EL (cell line): ENCODE results near the gene TGFB1I1.
"Not testable (repeated sequence)": the region's sequence is repeated elsewhere in the genome, so short reads cannot be mapped to it uniquely, and the experiment has no call there.

Experiments used
- DNase-seq: peaks from one replicate; pipeline ENCODE4 v3.0.0-alpha.2; 2016

Gene TGFB1I1

GRCh38 chr16:31489616-31490584 is 17.9 kb downstream of the TGFB1I1 start:
- DNase-seq: no peak

DNA sequence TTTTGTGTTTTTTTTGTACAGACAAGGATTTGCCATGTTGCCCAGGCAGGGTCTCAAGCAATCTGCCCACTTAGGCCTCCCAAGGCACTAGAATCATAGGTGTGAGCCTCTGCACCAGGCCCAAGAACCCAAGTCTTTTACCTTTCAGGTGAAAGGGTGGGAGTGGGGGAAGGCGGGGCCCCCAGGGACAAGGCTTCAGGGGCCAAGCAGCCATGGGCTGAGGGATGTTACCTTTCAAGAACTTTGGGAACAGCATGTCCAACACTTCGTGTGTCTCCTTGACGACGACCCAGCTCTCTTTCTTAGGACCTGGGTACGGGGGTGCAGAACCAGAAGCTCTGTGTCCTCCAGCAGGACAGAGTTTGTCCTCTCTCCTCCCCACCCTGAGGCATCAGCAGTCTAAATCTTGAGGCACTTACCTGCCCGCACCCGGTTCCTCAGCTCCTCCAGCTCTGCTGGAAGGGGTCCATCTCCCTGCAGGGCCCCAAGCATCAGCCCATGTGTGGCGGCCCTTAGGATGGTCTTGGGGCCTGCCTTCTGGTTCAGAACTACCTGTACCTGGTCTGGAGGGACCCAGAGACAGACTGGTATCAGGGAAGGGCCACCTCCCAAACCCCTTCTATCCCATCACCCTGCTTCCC is 19.9 kb downstream of the TGFB1I1 start:
- no peak for DNase-seq

- DNase-seq: no peak
Observed at GRCh38 chr16:31493506-31494125, 21.7 kb downstream of the TGFB1I1 start.

- no peak for DNase-seq
Observed at GRCh38 chr16:31496670-31497069, 24.7 kb downstream of the TGFB1I1 start.

- no peak for DNase-seq
Observed at GRCh38 chr16:31498493-31498892, 26.5 kb downstream of the TGFB1I1 start.

DNA sequence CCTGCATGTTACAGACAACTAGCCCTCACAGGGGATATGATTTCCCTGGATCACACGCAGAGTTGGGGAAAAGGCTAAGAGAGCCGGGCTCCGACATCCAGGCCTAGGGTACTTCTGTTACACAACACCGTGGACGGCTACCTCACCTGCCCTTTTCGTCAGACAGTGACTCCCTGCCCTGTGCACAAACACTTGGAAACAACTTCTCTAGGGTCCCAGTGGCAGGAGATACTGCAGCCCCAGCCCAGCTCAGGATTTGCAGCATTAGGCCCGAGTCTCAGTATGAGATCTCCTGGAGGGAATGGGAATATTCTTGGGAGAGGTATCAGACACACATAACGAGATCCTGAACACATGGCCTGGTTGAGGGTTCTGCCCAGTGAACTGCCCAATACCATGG is 28.0 kb downstream of the TGFB1I1 start:
- no peak for DNase-seq

- DNase-seq: no peak
Observed at GRCh38 chr16:31501226-31501965, 29.4 kb downstream of the TGFB1I1 start.

DNA sequence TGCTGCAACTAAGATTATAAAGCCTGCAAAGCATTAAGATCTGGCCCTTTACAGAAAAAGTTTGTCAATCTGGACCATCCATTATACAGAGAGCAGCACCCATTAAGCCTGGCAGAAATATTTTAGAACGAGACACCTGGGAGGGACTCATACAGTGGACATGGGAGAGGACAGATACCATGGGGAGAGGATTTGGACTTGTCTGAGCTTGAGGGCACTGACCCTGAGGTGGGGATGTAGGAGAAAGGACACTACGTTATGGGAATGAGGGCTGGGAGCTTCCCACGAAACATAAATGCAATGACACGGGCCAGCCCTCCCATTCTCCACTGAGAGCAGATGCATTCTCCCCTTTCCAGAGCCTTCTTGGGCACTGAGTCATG is 30.0 kb downstream of the TGFB1I1 start:
- DNase-seq: no peak

- DNase-seq: no peak
Observed at GRCh38 chr16:31502981-31503380, 31.0 kb downstream of the TGFB1I1 start.

GRCh38 chr16:31503555-31503954 is 31.6 kb downstream of the TGFB1I1 start:
- DNase-seq: not testable (repeated sequence)

DNA sequence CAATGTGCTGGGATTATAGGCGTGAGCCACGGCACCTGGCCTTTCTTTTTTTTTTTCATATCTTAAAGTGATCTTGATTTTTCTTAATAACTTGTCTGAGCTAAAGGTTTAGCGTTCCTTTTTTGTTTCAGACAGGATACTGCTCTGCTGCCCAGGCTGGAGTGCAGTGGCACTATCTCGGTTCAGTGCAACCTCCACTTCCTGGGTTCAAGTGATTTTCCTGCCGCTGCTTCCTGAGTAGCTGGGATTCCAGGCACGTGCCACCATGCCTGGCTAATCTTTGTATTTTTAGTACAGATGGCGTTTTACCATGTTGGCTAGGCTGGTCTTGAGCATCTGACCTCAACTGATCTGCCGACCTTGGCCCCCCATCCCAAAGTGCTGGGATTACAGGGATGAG is 32.2 kb downstream of the TGFB1I1 start:
- DNase-seq: no peak

- no peak for DNase-seq
Observed at GRCh38 chr16:31505483-31505882, 33.5 kb downstream of the TGFB1I1 start.

DNA sequence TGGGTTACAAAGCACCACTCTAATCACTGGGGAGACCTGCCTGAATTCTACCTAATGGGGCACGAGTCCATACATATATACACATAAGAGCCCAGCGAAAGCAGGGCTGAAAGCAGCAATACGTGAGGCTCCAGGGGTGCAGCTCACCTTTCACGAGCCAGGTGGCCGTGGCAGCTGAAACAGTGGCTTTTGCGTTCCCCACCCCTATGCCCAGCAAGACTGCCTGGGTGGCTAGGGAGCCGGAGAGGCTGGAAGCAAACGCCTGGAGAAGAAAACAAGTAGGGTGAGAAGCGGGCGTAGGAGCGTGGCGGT is 35.6 kb downstream of the TGFB1I1 start:
- DNase-seq: no peak

- DNase-seq: peak; percentile 88
Observed at GRCh38 chr16:31507929-31508705, 36.2 kb downstream of the TGFB1I1 start, which contains the start of gene RUSF1. Gene RUSF1, minus strand, starts transcription at chr16:31508391. Its CDS starts 18 bp downstream, at chr16:31508373.

GRCh38 chr16:31508706-31509195 is 36.8 kb downstream of the TGFB1I1 start:
- peak; percentile 59 for DNase-seq

GRCh38 chr16:31513126-31513525 is 41.2 kb downstream of the TGFB1I1 start:
- DNase-seq: peak; percentile 91

GRCh38 chr16:31513884-31514283 is 41.9 kb downstream of the TGFB1I1 start:
- no peak for DNase-seq

DNA sequence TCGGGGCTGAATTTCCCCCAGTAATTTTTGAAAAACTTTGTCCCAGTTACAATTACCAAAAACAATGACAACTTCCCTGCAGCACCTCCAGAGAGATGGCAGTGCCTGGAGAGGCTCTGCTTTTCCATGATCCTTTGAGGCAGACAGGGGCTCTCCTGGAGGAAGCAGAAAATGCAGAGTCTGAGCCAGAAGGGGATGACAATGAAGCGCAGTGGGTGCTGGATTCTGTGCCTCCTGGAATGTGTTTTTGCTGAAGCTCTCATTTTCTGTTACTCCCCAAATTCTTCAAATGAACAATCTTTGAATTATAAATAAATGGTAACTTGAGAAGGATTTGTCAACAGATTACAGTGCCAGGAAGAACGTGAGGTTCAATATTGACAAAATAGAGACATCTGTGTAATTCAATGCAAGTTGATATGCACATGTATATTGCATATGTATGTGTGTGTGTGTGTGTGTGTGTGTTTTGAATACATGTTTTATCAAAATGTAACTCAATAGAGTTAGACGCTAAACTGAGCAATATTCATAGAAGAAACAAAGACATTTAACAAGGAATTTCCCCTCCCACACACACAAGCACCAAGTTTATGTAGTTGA is 45.9 kb downstream of the TGFB1I1 start:
- no peak for DNase-seq

- DNase-seq: no peak
Observed at GRCh38 chr16:31519759-31520431, 47.9 kb downstream of the TGFB1I1 start.

GRCh38 chr16:31521368-31521767 is 49.4 kb downstream of the TGFB1I1 start:
- DNase-seq: no peak

GRCh38 chr16:31522071-31522470 is 50.1 kb downstream of the TGFB1I1 start:
- DNase-seq: no peak
